H1 (cell line): ENCODE data around the gene KLK8. TPM values are rescaled to one million over a fixed set of nuclear protein-coding genes. Genes with fewer than 3 reads are reported as not detected.
A peak's percentile ranks its signal among the peaks of the same experiment; 100 is the strongest.
"Not testable (repeated sequence)": the region's sequence is repeated elsewhere in the genome, so short reads cannot be mapped to it uniquely, and the experiment has no call there.

ENCODE experiments used
- CTCF ChIA-PET: fragments of 300-600 bp; sonication (Branson Sonifier 250); formaldehyde crosslinking; loops from one replicate; lab custom pipeline; 2021; ENCODE audit not compliant: partially characterized antibody; lab: Charles Lee
- POLR2A ChIA-PET: fragments of 300-600 bp; sonication (Branson Sonifier 250); formaldehyde crosslinking; loops from one replicate; lab custom pipeline; 2021; ENCODE audit warnings: inconsistent platforms; ENCODE audit not compliant: partially characterized antibody; lab: Charles Lee
- DNase-seq, 2 experiments: peaks; one replicate each; pipeline versions ENCODE4 v3.0.0 to v3.0.0-alpha.2; 2010 to 2022; ENCODE audit warnings: low spot score in 2 of 2, low read depth in 1 of 2, mixed read lengths in 1 of 2
- FAIRE-seq: peaks from 2 replicates; lab custom pipeline; 2011; peaks lifted over from hg19 to GRCh38; lab: Jason Lieb, UNC
- H2AFZ ChIP-seq: 2 replicates; pipeline ENCODE4 v1.8.1; 2012; ENCODE audit warnings: low read length, inconsistent platforms
- H2AK5ac ChIP-seq: 2 replicates; pipeline ENCODE4 v1.6.1; 2013; ENCODE audit warnings: low read depth, low read length
- H2BK120ac ChIP-seq: replicated peaks from 2 replicates; pipeline ENCODE3; 2013; ENCODE audit warnings: low read depth, low read length, inconsistent platforms
- H2BK12ac ChIP-seq: 2 replicates; pipeline ENCODE4 v1.6.1; 2013; ENCODE audit warnings: low read depth, low read length
- H2BK15ac ChIP-seq: 2 replicates; pipeline ENCODE4 v1.6.1; 2013; ENCODE audit warnings: low read length
- H2BK20ac ChIP-seq: 2 replicates; pipeline ENCODE4 v1.6.1; 2013; ENCODE audit warnings: low read length
- H2BK5ac ChIP-seq: 2 replicates; pipeline ENCODE4 v1.6.1; 2013; ENCODE audit warnings: low read depth, low read length
- H3K14ac ChIP-seq: 2 replicates; pipeline ENCODE4 v1.6.1; 2013; ENCODE audit warnings: inconsistent platforms; ENCODE audit not compliant: insufficient read length
- H3K18ac ChIP-seq: 2 replicates; pipeline ENCODE4 v1.6.1; 2013; ENCODE audit warnings: low read length; ENCODE audit errors: extremely low read depth
- H3K23ac ChIP-seq: 2 replicates; pipeline ENCODE4 v1.6.1; 2013; ENCODE audit warnings: inconsistent platforms; ENCODE audit not compliant: insufficient read length
- H3K23me2 ChIP-seq: 2 replicates; pipeline ENCODE4 v1.6.1; 2013; ENCODE audit warnings: low read depth, low read length
- H3K27ac ChIP-seq: 2 replicates; pipeline ENCODE4 v1.6.1; 2011; ENCODE audit warnings: low read depth, low read length, inconsistent platforms
- H3K27me3 ChIP-seq, 4 experiments: replicated peaks in 1 of 4; 1 replicate in 1 of 4; 2 replicates in 3 of 4; pipeline versions ENCODE4 v1.6.1 to v1.8.1; 2011 to 2013; ENCODE audit warnings: low read length in 3 of 4, mild to moderate bottlenecking in 3 of 4, inconsistent platforms in 2 of 4, mixed read lengths in 2 of 4, moderate library complexity in 1 of 4; ENCODE audit not compliant: control insufficient read depth in 3 of 4, insufficient read depth in 3 of 4; ENCODE audit errors: extremely low read depth in 1 of 4
- H3K36me3 ChIP-seq, 4 experiments: 2 replicates each; pipeline versions ENCODE4 v1.6.1 to v1.8.1; 2011 to 2013; ENCODE audit warnings: mild to moderate bottlenecking in 4 of 4, low read length in 3 of 4, moderate library complexity in 2 of 4, control low read depth in 1 of 4, inconsistent platforms in 1 of 4; ENCODE audit not compliant: insufficient read depth in 4 of 4, control insufficient read depth in 2 of 4
- H3K4ac ChIP-seq: replicated peaks from 2 replicates; pipeline ENCODE3; 2013; ENCODE audit warnings: low read length, low read depth, mixed read lengths, inconsistent platforms; ENCODE audit not compliant: insufficient read length
- H3K4me1 ChIP-seq, 4 experiments: replicated peaks in 1 of 4; 1 replicate in 1 of 4; 2 replicates in 3 of 4; pipeline versions ENCODE4 v1.6.1 to v1.8.1; 2011 to 2013; ENCODE audit warnings: low read length in 3 of 4, inconsistent platforms in 2 of 4, mixed read lengths in 1 of 4; ENCODE audit not compliant: insufficient read depth in 4 of 4, control insufficient read depth in 3 of 4
- H3K4me2 ChIP-seq, 2 experiments: 2 replicates each; pipeline versions ENCODE4 v1.6.1 to v1.8.1; 2011 to 2013; ENCODE audit warnings: low read depth in 2 of 2, low read length in 2 of 2, control low read depth in 1 of 2, inconsistent platforms in 1 of 2, mild to moderate bottlenecking in 1 of 2; ENCODE audit not compliant: insufficient read depth in 1 of 2
- H3K4me3 ChIP-seq, 4 experiments: fragments of 200-600, 300-600 bp in 1 of 4; sonication (generic), shearing (Covaris generic), sonication (Bioruptor Twin) in 1 of 4; 2 replicates each; pipeline versions ENCODE4 v1.5.1 to v1.8.1; 2011 to 2016; ENCODE audit warnings: low read length in 4 of 4, low read depth in 3 of 4, control low read depth in 2 of 4, inconsistent platforms in 2 of 4, mild to moderate bottlenecking in 2 of 4, mixed read lengths in 1 of 4, moderate library complexity in 1 of 4; ENCODE audit not compliant: insufficient read depth in 2 of 4; ENCODE audit errors: extremely low read depth in 1 of 4
- H3K56ac ChIP-seq: replicated peaks from 2 replicates; pipeline ENCODE3; 2013; ENCODE audit warnings: low read depth, mild to moderate bottlenecking, mixed read lengths, low read length, inconsistent platforms; ENCODE audit not compliant: insufficient read length
- H3K79me1 ChIP-seq: 2 replicates; pipeline ENCODE4 v1.6.1; 2013; ENCODE audit warnings: low read depth, low read length, control low read depth
- H3K79me2 ChIP-seq, 2 experiments: 2 replicates each; pipeline versions ENCODE4 v1.6.1 to v1.8.1; 2012 to 2013; ENCODE audit warnings: low read length in 2 of 2, mild to moderate bottlenecking in 2 of 2, inconsistent platforms in 1 of 2; ENCODE audit not compliant: insufficient read depth in 2 of 2, control insufficient read depth in 1 of 2
- H3K9ac ChIP-seq, 4 experiments: replicated peaks in 1 of 4; 1 replicate in 1 of 4; 2 replicates in 3 of 4; pipeline versions ENCODE4 v1.6.1 to v1.8.1; 2011 to 2013; ENCODE audit warnings: low read depth in 3 of 4, low read length in 3 of 4, control low read depth in 2 of 4, mild to moderate bottlenecking in 2 of 4, moderate library complexity in 2 of 4, inconsistent platforms in 1 of 4; ENCODE audit errors: extremely low read depth in 1 of 4
- H3K9me3 ChIP-seq, 2 experiments: 2 replicates each; pipeline versions ENCODE4 v1.6.1 to v1.8.1; 2012 to 2013; ENCODE audit warnings: mild to moderate bottlenecking in 2 of 2, moderate library complexity in 2 of 2, control low read depth in 1 of 2, inconsistent platforms in 1 of 2, low read depth in 1 of 2, low read length in 1 of 2, mixed read lengths in 1 of 2; ENCODE audit not compliant: insufficient read depth in 2 of 2
- H4K20me1 ChIP-seq, 2 experiments: replicated peaks in 1 of 2; 2 replicates each; pipeline versions ENCODE3 to v1.8.1; 2011 to 2013; ENCODE audit warnings: inconsistent platforms in 2 of 2, low read length in 2 of 2, mild to moderate bottlenecking in 1 of 2; ENCODE audit not compliant: insufficient read depth in 2 of 2, control insufficient read depth in 1 of 2
- H4K5ac ChIP-seq: 2 replicates; pipeline ENCODE4 v1.6.1; 2013; ENCODE audit warnings: low read length, low read depth, mixed read lengths, inconsistent platforms; ENCODE audit not compliant: insufficient read length
- H4K8ac ChIP-seq: 2 replicates; pipeline ENCODE4 v1.8.0; 2013; ENCODE audit warnings: mild to moderate bottlenecking, moderate library complexity, low read length, inconsistent platforms; ENCODE audit not compliant: insufficient read depth; ENCODE audit errors: extremely low read depth
- H4K91ac ChIP-seq: replicated peaks from 2 replicates; pipeline ENCODE3; 2013; ENCODE audit warnings: low read length, mixed read lengths, inconsistent platforms; ENCODE audit not compliant: insufficient read length
- MAFK ChIP-seq: IDR thresholded peaks from 2 replicates; pipeline ENCODE4 v1.6.1; 2012; ENCODE audit warnings: low read depth, mild to moderate bottlenecking, improper control_type of control experiment, low read length
- POLR2A ChIP-seq, 2 experiments: IDR thresholded peaks; 1 replicate in 1 of 2; 2 replicates in 1 of 2; pipeline ENCODE4 v1.6.1; 2011; ENCODE audit warnings: low read depth in 2 of 2, low read length in 2 of 2, mild to moderate bottlenecking in 2 of 2; ENCODE audit errors: control extremely low read depth in 1 of 2
- RFX5 ChIP-seq: IDR thresholded peaks from 2 replicates; pipeline ENCODE4 v1.6.1; 2011; ENCODE audit warnings: low read depth, low read length, improper control_type of control experiment, borderline replicate concordance
- RXRA ChIP-seq: IDR thresholded peaks from 2 replicates; pipeline ENCODE4 v1.6.1; 2011; ENCODE audit warnings: low read depth, mild to moderate bottlenecking, low read length, moderate library complexity; ENCODE audit not compliant: insufficient read depth
- ZNF274 ChIP-seq: IDR thresholded peaks from 2 replicates; pipeline ENCODE4 v1.7.0; 2012; ENCODE audit warnings: low read length, borderline replicate concordance; ENCODE audit errors: extremely low read depth
- WGBS, 2 experiments: shearing (Covaris generic) in 1 of 2; methylation state at CpG; one replicate each; pipeline versions ENCODE4 v1.1.6 to v1.1.7; 2013 to 2015; ENCODE audit warnings: low lambda C conversion rate in 2 of 2, mixed read lengths in 2 of 2, inconsistent platforms in 1 of 2, low coverage in 1 of 2, missing lambda C conversion rate in 1 of 2; ENCODE audit not compliant: insufficient replicate concordance in 2 of 2, insufficient coverage in 1 of 2, insufficient read length in 1 of 2; ENCODE audit errors: extremely low coverage in 1 of 2, missing lambda C conversion rate in 1 of 2; 5-methylcytosine and 5-hydroxymethylcytosine counted together
- polyA plus RNA-seq, 7 experiments: library from polyadenylated mRNA; depleted of rRNA in 3 of 7; stranded (reverse) in 5 of 7; unstranded in 2 of 7; fragments of >200 nt in 5 of 7; fragments of 200-250 nt in 2 of 7; gene quantifications; 1 replicate in 5 of 7; 2 replicates in 1 of 7; 4 replicates in 1 of 7; pipeline versions ENCODE4 v1.2.1 to v1.2.3, GENCODE V29; 2011 to 2013; ENCODE audit warnings: missing spikeins in 2 of 7, mixed read lengths in 2 of 7
- total RNA-seq: library from RNA; stranded (reverse); fragmentation: NEBNext Ultra II Directional; extraction: Animal tissue kit (Norgen Biotek cat#: 25700); gene quantifications from 2 replicates; pipeline ENCODE4 v1.2.1, GENCODE V29; 2021

Gene KLK8
- total and polyA plus RNA-seq, 2 of the 8 experiments (the other 6 are each of a cell fraction or from before 2014, with no cell fraction given) = 2.9 to 3.6 TPM

DNA sequence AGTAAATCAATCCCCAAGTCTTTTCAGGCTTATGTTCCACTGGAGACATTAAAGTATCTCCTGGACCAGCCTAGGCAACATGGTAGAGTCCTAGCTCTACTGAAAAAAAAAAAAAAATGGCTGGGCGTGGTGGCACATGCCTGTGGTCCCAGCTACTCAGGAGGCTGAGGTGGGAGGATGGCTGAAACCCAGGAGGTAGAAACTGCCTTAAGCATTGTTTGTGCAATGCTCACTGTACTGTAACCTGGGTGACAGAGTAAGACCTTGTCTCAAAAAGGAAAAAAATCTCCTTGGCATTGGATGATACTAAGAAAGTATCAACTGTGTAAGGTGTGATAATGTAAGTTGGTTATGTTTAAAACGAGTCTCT lies 8.8 kb downstream of the KLK8 start (continued):
- TF ChIP-seq RXRA (no peak), RFX5 (no peak), MAFK (no peak), ZNF274 (no peak), POLR2A (IDR thresholded peaks at IDR 0.05; ENCODE audit: control extremely low read depth in 1 of 2, low read depth in 2 of 2, low read length in 2 of 2) (no peak)
- TF ChIP-seq, all 59 proteins: peak for 0

GRCh38 chr19:50984416-50984815 lies 17.0 kb downstream of the KLK8 start:
- H2AFZ ChIP-seq, H3K23ac ChIP-seq, H3K14ac ChIP-seq, H3K18ac ChIP-seq, H2BK5ac ChIP-seq, H3K9ac ChIP-seq, H3K4ac ChIP-seq, H3K56ac ChIP-seq, FAIRE-seq, H3K23me2 ChIP-seq, H4K8ac ChIP-seq, H3K79me2 ChIP-seq, H4K91ac ChIP-seq, H3K9me3 ChIP-seq, H3K36me3 ChIP-seq, H3K27me3 ChIP-seq, H4K5ac ChIP-seq, POLR2A ChIA-PET, H2BK15ac ChIP-seq, H3K79me1 ChIP-seq, H2BK12ac ChIP-seq, H4K20me1 ChIP-seq, H2BK20ac ChIP-seq, DNase-seq, H3K27ac ChIP-seq, H2AK5ac ChIP-seq, H2BK120ac ChIP-seq: not testable (repeated sequence)
- WGBS, 2 experiments = 83% methylated on average over 14 of the region's 14 CpGs; no CpG with 5 or more reads in 1 of the 2 experiments
- peaks cover 0 to 16% (median 5%) of the 10 kb centered on the region in 4 experiments; a peak in 4 of 7 replicates for H3K4me1 ChIP-seq
- CTCF ChIA-PET = interaction anchor here (0.5 to 0.9 kb wide), 2 partner anchors 10 to 11 kb away, joined by 3 to 4 read pairs; no protein-coding TSS in a partner anchor
- peak overlapping the region in 1 of 4 experiments; percentile 57; a peak in 2 of 8 replicates for H3K4me3 ChIP-seq
- peak overlapping the region in 1 of 2 experiments; percentile 56; a peak in 1 of 4 replicates for H3K4me2 ChIP-seq
